ENCODE results near the gene CRIP2. TPM values are rescaled to one million over a fixed set of nuclear protein-coding genes. Genes with fewer than 3 reads are reported as not detected.

CRIP2 gene
- total and polyA plus RNA-seq, 9 of the 15 experiments (the other 6 are each of a cell fraction or from before 2014, with no cell fraction given): 0.18 to 2.0 (median 0.69) TPM; not detected in 1

GRCh38 chr14:105490572-105491365, 16.1 kb downstream of the CRIP2 start, which contains the start of gene TEDC1 (continued):
- TF ChIP-seq E2F4 (CRISPR knock-in tag; IDR thresholded peaks at IDR 0.05; ENCODE audit: low read depth) (peak; percentile 94), ZEB2 (IDR thresholded peaks at IDR 0.05) (peak; percentile 92), SP2 (IDR thresholded peaks at IDR 0.05; ENCODE audit: extremely low read depth, low read depth, low read length, poor library complexity, severe bottlenecking) (peak; percentile 65), SREBF2 (CRISPR knock-in tag; IDR thresholded peaks at IDR 0.05) (no peak), HCFC1 (IDR thresholded peaks at IDR 0.05; ENCODE audit: low read depth, low read length) (peak; percentile 46), RNF2 (IDR thresholded peaks at IDR 0.05) (peak; percentile 40; the same call in 1 of the 2 replicates), CCAR2 (IDR thresholded peaks at IDR 0.05; ENCODE audit: low read depth, low read length) (no peak), GABPB2 (CRISPR knock-in tag; conservative IDR thresholded peaks at IDR 0.05) (no peak), MBD2 (IDR thresholded peaks at IDR 0.05; ENCODE audit: borderline replicate concordance, low read depth) (peak; percentile 98), CBX8 (IDR thresholded peaks at IDR 0.05; ENCODE audit: borderline replicate concordance, extremely low read depth, low read depth, low read length, poor library complexity, severe bottlenecking) (no peak)
